Neural cell (in vitro differentiated cells): ENCODE data around the gene MCTS1. TPM values are rescaled to one million over a fixed set of nuclear protein-coding genes. Genes with fewer than 3 reads are reported as not detected.

Source experiments
- H2AFZ ChIP-seq: fragments of 200-600, 300-800 bp; sonication (generic), shearing (Covaris generic); 2 replicates; pipeline ENCODE4 v1.6.0; 2014; ENCODE audit warnings: low read depth, mild to moderate bottlenecking, antibody characterized with exemption, low read length, moderate library complexity
- H3F3A ChIP-seq: fragments of 200-600 bp; shearing (Covaris generic); 2 replicates; pipeline ENCODE4 v1.6.1; 2016; ENCODE audit warnings: mild to moderate bottlenecking, moderate library complexity, mixed read lengths, antibody characterized with exemption, low read length; ENCODE audit not compliant: insufficient read depth, poor library complexity, severe bottlenecking
- H3K27ac ChIP-seq: fragments of 200-600, 300-800 bp; sonication (generic), shearing (Covaris generic); 2 replicates; pipeline ENCODE4 v1.5.1; 2014; ENCODE audit warnings: mild to moderate bottlenecking, low read length, moderate library complexity
- H3K27me3 ChIP-seq: fragments of 300-800, 200-600 bp; sonication (generic), shearing (Covaris generic); 2 replicates; pipeline ENCODE4 v1.6.0; 2014; ENCODE audit warnings: mild to moderate bottlenecking, low read depth, low read length, moderate library complexity; ENCODE audit not compliant: insufficient read depth
- H3K36me3 ChIP-seq: fragments of 300-800, 200-600 bp; sonication (generic), shearing (Covaris generic); 2 replicates; pipeline ENCODE4 v1.5.1; 2014; ENCODE audit warnings: mild to moderate bottlenecking, antibody characterized with exemption, low read length, moderate library complexity; ENCODE audit not compliant: insufficient read depth
- H3K4me2 ChIP-seq: fragments of 300-800, 200-600 bp; sonication (generic), shearing (Covaris generic); 2 replicates; pipeline ENCODE4 v1.6.0; 2014; ENCODE audit warnings: mild to moderate bottlenecking, low read length
- H3K4me3 ChIP-seq: fragments of 300-800, 200-600 bp; sonication (generic), shearing (Covaris generic); 2 replicates; pipeline ENCODE4 v1.5.1; 2014; ENCODE audit warnings: mild to moderate bottlenecking, low read length, moderate library complexity
- H3K79me2 ChIP-seq: fragments of 200-600 bp; shearing (Covaris generic); replicated peaks from 2 replicates; pipeline ENCODE4 v1.6.0; 2014; ENCODE audit warnings: mild to moderate bottlenecking, low read length, moderate library complexity; ENCODE audit not compliant: insufficient read depth
- H3K9ac ChIP-seq: fragments of 300-800, 200-600 bp; sonication (generic), shearing (Covaris generic); 2 replicates; pipeline ENCODE4 v1.6.1; 2016; ENCODE audit warnings: mild to moderate bottlenecking, low read length, mixed read lengths
- H3K9me2 ChIP-seq: fragments of 200-600 bp; shearing (Covaris generic); 2 replicates; pipeline ENCODE4 v1.6.1; 2016; ENCODE audit warnings: mild to moderate bottlenecking, low read length, mixed read lengths; ENCODE audit not compliant: insufficient read depth
- H3K9me3 ChIP-seq: fragments of 200-600, 300-800 bp; sonication (generic), shearing (Covaris generic); 2 replicates; pipeline ENCODE4 v1.6.1; 2016; ENCODE audit warnings: mild to moderate bottlenecking, mixed run types, low read length, moderate library complexity, mixed read lengths
- H4K20me1 ChIP-seq: fragments of 200-600 bp; shearing (Covaris generic); 2 replicates; pipeline ENCODE4 v1.6.1; 2016; ENCODE audit warnings: mild to moderate bottlenecking, mixed run types; ENCODE audit not compliant: insufficient read depth
- CTCF ChIP-seq: fragments of 450-650 bp; IDR thresholded peaks from 2 replicates; pipeline ENCODE4 v1.5.1; 2014; ENCODE audit warnings: antibody characterized with exemption, mild to moderate bottlenecking, moderate library complexity; ENCODE audit not compliant: poor library complexity, severe bottlenecking
- EP300 ChIP-seq: fragments of 450-650 bp; conservative IDR thresholded peaks from 2 replicates; pipeline ENCODE4 v1.6.1; 2014; ENCODE audit warnings: antibody characterized with exemption, mild to moderate bottlenecking, moderate library complexity; ENCODE audit not compliant: poor library complexity, severe bottlenecking
- EZH2 ChIP-seq: fragments of 200-600, 300-800 bp; shearing (Covaris generic), sonication (generic); IDR thresholded peaks from 2 replicates; pipeline ENCODE4 v1.6.1; 2014; ENCODE audit warnings: antibody characterized with exemption, low read length, borderline replicate concordance, mild to moderate bottlenecking; ENCODE audit not compliant: insufficient read depth, poor library complexity, severe bottlenecking
- MXI1 ChIP-seq: fragments of 450-650 bp; conservative IDR thresholded peaks from 2 replicates; pipeline ENCODE4 v1.6.1; 2014; ENCODE audit warnings: antibody characterized with exemption, mild to moderate bottlenecking; ENCODE audit not compliant: poor library complexity, severe bottlenecking
- POLR2AphosphoS5 ChIP-seq: IDR thresholded peaks from 2 replicates; pipeline ENCODE4 v1.6.1; 2012
- RAD21 ChIP-seq: fragments of 450-650 bp; conservative IDR thresholded peaks from 2 replicates; pipeline ENCODE4 v1.6.1; 2014; ENCODE audit warnings: antibody characterized with exemption, mild to moderate bottlenecking, moderate library complexity
- REST ChIP-seq: IDR thresholded peaks from 2 replicates; pipeline ENCODE4 v1.6.1; 2012; ENCODE audit warnings: borderline replicate concordance
- SMC3 ChIP-seq: fragments of 450-650 bp; conservative IDR thresholded peaks from 2 replicates; pipeline ENCODE4 v1.6.1; 2014; ENCODE audit warnings: antibody characterized with exemption, mild to moderate bottlenecking, moderate library complexity; ENCODE audit not compliant: poor library complexity
- TAF1 ChIP-seq: IDR thresholded peaks from 2 replicates; pipeline ENCODE4 v1.6.1; 2012; ENCODE audit warnings: low read depth
- polyA plus RNA-seq: library from polyadenylated mRNA; depleted of rRNA; stranded (reverse); fragments of >200 nt; gene quantifications from 2 replicates; pipeline ENCODE4 v1.2.3, GENCODE V29; 2014

MCTS1 gene
- polyA plus RNA-seq, 1 donor from 2014 or later = 190 TPM

DNA sequence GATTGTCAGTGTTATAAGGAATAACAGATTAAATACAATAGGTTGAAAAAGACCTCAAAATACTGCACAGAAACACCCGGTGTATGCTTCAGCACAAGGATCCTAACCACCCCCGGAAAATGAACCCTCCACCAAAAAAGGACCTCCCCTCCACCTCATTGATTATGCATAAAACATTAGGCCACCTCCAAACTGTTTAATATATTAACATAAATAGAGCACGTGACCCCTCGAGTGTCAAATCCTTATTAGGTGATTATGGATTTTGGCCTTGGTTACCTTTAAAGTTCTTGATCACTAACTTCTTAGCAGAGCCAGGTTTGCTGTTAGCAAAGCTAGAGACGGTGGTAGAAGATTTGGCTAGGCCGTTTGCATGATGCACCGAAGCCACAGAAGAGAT lies 44.1 kb upstream of the MCTS1 start:
- Histone ChIP-seq H2AFZ (no peak overlapping the region), H3K79me2 (peaks cover 28% of the 10 kb centered on the region), H3F3A (no peaks in the 10 kb centered on the region), H3K4me2 (peak overlapping the region; percentile 76), H3K27me3 (no peaks in the 10 kb centered on the region), H3K27ac (peak overlapping the region; percentile 93), H3K9me3 (no peaks in the 10 kb centered on the region), H3K36me3 (no peaks in the 10 kb centered on the region), H4K20me1 (no peaks in the 10 kb centered on the region), H3K9me2 (no peaks in the 10 kb centered on the region), H3K9ac (peak overlapping the region; percentile 85), H3K4me3 (peak overlapping the region; percentile 78)
- TF ChIP-seq CTCF (no peak), REST (no peak), TAF1 (no peak), MXI1 (no peak), EZH2 (no peak), POLR2AphosphoS5 (no peak), RAD21 (no peak)

GRCh38 chrX:120560405-120560841 lies 43.5 kb upstream of the MCTS1 start:
- Histone ChIP-seq H3K36me3 (no peaks in the 10 kb centered on the region), H3K27ac (peak overlapping the region; percentile 93), H3F3A (no peaks in the 10 kb centered on the region), H3K27me3 (no peaks in the 10 kb centered on the region), H3K9me2 (no peaks in the 10 kb centered on the region), H3K9me3 (no peaks in the 10 kb centered on the region), H3K4me2 (peak overlapping the region; percentile 76), H3K79me2 (peaks cover 28% of the 10 kb centered on the region), H3K4me3 (peak overlapping the region; percentile 78), H3K9ac (peak overlapping the region; percentile 85), H4K20me1 (no peaks in the 10 kb centered on the region), H2AFZ (peak overlapping the region; percentile 33)
- TF ChIP-seq SMC3 (no peak), TAF1 (peak; percentile 56), CTCF (no peak), POLR2AphosphoS5 (no peak), EZH2 (no peak), EP300 (no peak), RAD21 (peak; percentile 22), MXI1 (peak; percentile 15), REST (peak; percentile 28)
